GM18868 (cell line): ENCODE results near the gene MUC4.
"Not testable (repeated sequence)": the region's sequence is repeated elsewhere in the genome, so short reads cannot be mapped to it uniquely, and the experiment has no call there.

Experiments
- ATAC-seq: cut with Tn5 transposase; IDR thresholded peaks from one replicate; pipeline ENCODE4 v1.9.1; 2021; ENCODE audit warnings: mild to moderate bottlenecking, moderate library complexity; ENCODE audit not compliant: unreplicated experiment

The MUC4 gene

GRCh38 chr3:195838714-195839113 lies 27.0 kb upstream of the MUC4 start:
- no peak for ATAC-seq

- ATAC-seq: no peak
These were observed 24.9 kb upstream of the MUC4 start for GRCh38 chr3:195836476-195837135.

- ATAC-seq: no peak
These were observed 24.1 kb upstream of the MUC4 start for GRCh38 chr3:195835791-195836190.

- ATAC-seq: no peak
These were observed 23.2 kb upstream of the MUC4 start for GRCh38 chr3:195834675-195835583.

GRCh38 chr3:195829897-195830254 lies 18.1 kb upstream of the MUC4 start:
- ATAC-seq: no peak

GRCh38 chr3:195828762-195829161 lies 17.0 kb upstream of the MUC4 start:
- ATAC-seq: no peak

- no peak for ATAC-seq
These were observed 14.4 kb upstream of the MUC4 start for GRCh38 chr3:195825857-195826804.

GRCh38 chr3:195825191-195825588 lies 13.5 kb upstream of the MUC4 start:
- ATAC-seq: no peak

GRCh38 chr3:195824425-195825190 lies 12.9 kb upstream of the MUC4 start:
- ATAC-seq: not testable (repeated sequence)

GRCh38 chr3:195823999-195824398 lies 12.3 kb upstream of the MUC4 start:
- ATAC-seq: no peak

- ATAC-seq: no peak
These were observed 11.6 kb upstream of the MUC4 start for GRCh38 chr3:195823280-195823679.

GRCh38 chr3:195822131-195822696 lies 10.5 kb upstream of the MUC4 start:
- ATAC-seq: no peak

GRCh38 chr3:195821403-195822130 lies 9.8 kb upstream of the MUC4 start:
- ATAC-seq: no peak

GRCh38 chr3:195820901-195821300 lies 9.2 kb upstream of the MUC4 start:
- ATAC-seq: no peak

GRCh38 chr3:195820186-195820585 lies 8.5 kb upstream of the MUC4 start:
- ATAC-seq: no peak

- ATAC-seq: no peak
These were observed 6.6 kb upstream of the MUC4 start for GRCh38 chr3:195818301-195818700.

GRCh38 chr3:195817578-195818135 lies 5.9 kb upstream of the MUC4 start:
- no peak for ATAC-seq

- not testable (repeated sequence) for ATAC-seq
These were observed 4.7 kb upstream of the MUC4 start for GRCh38 chr3:195816276-195816913.
